GM18517 (cell line): ENCODE data around the gene ATP6AP2.

Experiments used
- ATAC-seq: cut with Tn5 transposase; IDR thresholded peaks from one replicate; pipeline ENCODE4 v1.9.1; 2021; ENCODE audit warnings: mild to moderate bottlenecking, moderate library complexity; ENCODE audit not compliant: unreplicated experiment

The ATP6AP2 gene

GRCh38 chrX:40637687-40638086 lies 56.9 kb downstream of the ATP6AP2 start:
- ATAC-seq: no peak

DNA sequence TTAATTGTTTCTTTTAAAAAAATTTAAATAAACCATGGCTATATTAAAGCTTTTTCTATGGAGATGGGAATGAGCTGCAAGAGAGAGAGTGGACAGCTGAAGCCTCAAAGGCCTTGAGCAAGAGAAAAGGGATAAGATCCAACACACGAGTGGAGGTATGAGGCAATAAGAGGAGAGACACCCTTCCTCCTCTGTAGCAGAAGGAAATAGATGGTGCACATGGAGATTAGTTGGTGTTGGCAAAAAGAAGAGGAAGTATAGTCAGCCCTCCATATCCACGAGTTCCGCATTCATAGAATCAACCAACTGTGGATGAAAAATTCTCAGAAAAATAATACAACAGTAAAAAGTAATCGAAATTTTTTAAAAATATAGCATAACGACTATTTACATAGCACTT lies 63.4 kb downstream of the ATP6AP2 start:
- no peak for ATAC-seq

DNA sequence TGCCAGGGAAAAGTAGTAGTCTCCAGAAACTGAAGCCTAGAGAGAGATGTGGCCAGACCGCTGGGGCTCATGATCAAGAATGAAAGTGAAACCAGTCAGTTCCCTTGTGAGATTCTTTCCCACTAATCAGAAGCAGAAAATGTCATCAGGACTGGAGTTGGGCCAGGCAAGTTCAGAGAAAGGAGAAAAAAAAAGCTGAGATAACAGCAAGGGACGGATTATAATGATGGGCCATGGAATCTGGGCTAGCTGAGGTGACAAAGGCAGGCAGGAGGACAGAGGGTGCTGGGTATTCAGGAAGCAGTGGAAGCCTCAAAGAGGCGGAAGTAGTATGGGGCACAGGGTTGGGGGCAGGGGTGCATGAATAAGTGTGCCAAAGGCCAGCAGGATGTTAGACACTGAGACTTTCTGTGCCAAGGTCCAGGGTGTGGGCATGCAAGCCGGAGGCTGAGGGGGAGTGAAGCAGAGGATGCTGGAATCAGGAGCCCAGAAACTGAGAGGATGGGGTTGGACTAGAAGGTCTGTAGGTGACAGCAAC lies 64.1 kb downstream of the ATP6AP2 start:
- ATAC-seq: peak; percentile 38

GRCh38 chrX:40646489-40647306 lies 65.9 kb downstream of the ATP6AP2 start:
- peak; percentile 8 for ATAC-seq

DNA sequence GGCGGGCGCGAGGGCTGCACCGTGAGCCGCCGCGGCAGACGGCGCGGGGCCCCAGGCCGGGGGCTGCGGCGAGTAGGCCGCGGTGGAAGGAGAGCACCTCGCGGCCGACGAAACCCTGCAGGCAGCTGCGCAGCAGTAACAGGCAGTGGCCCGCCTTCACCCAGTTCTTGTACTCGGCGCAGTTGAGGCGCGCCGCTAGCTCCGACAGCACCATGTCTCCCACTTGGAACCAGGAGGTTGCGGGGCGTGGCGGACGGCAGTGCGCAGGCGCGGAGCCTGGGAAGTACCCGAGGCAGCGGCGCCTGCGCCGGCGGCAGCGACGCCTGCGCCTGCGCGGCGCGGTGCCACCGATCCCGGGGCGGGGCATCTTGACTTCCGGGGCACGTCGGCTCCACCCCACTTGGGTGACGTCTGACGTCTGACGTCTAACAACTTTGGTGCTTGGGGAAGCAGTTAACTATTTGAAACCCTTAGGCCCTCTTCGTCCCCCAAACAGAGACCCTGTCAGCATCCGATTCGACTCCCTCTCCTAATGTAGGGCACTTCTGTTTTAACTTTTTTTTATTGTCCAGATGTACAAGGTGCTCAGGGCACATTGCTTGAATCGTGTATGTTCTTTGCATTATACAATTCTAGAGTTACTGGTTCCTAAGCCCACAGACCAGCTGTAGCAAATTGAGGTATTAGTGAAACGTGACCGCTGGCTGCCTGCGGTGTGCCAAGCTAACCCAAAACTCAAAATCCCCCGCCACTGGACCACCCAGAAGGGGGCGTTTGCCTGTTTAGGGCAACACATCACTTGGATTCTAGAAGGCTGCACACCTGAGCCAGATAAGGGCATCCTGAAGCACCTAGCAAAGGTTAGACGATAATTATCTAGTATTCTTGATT lies 66.8 kb downstream of the ATP6AP2 start, which contains the start of gene CXorf38:
Gene CXorf38, minus strand, starts transcription at position 255 of the 891 bp plus-strand sequence. Its CDS starts 41 bp downstream, at position 214.
- peak; percentile 75 for ATAC-seq

DNA sequence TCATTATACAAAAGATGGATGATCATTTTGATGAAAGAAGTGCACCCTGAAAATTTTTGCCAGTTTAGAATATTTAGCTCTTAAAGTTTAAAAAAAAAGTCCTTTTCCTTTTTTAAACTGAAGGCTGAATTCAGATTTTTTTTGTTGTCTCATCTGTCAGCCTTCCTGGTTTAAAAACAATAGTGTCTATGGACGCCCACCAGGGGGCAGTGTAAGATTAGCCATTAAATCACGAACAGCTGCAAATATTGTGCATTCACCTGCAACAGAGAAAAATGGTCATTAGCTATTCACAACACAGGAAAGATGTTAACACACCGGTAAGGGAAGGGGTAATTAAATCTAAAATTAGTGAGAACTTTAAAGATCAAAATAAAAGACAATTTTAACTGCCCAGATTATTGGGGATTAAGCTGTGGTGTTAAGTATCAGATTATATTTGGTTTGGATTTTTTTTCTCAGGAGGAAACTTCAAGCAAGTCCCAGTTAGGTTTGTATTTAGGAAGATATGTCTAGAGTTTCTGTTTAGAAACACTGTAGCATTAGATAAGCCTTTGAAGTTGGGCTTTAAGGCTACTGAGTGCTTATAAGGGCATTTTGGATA lies 71.0 kb downstream of the ATP6AP2 start:
- ATAC-seq: no peak

DNA sequence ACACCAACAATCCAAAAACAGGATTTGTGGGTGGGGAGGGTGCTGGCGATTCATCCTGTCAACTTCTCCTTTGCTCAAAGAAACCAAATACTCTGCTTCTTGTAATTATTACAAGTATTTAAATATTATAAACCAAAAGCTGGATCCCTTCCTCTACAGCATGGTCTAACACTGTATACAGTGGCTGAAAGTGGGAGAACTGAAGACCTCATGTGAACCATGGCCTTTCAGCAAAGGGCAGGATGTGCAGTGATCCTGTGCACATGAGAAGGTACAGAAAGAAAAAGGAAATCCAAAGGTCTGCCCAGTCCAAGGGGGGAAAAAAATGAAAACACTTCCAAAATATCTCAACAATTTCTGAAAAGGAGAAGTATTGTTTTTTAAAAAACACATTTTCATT lies 71.9 kb downstream of the ATP6AP2 start:
- no peak for ATAC-seq

- no peak for ATAC-seq
Observed at GRCh38 chrX:40653535-40653934, 72.8 kb downstream of the ATP6AP2 start.
